K562 (cell line): ENCODE data around the gene SCN7A. TPM values are rescaled to one million over a fixed set of nuclear protein-coding genes. Genes with fewer than 3 reads are reported as not detected.

Experiments used
- ATAC-seq: fragments of 200-7000 bp; cut with Tn5 transposase; 3 replicates; pipeline ENCODE4 v1.9.1; 2020; ENCODE audit warnings: moderate library complexity
- BruUV-seq: library from RNA; stranded (reverse); fragments of 400-500 nt; replicated peaks from 2 replicates; lab custom pipeline; 2021; lab: Mats Ljungman, UMichigan
- CTCF ChIA-PET: fragments of 300-600 bp; formaldehyde crosslinking; extraction: SDS; loops from one replicate; lab custom pipeline; 2021; ENCODE audit warnings: low intra/inter-chr PET ratio; lab: Yijun Ruan, JAX
- POLR2A ChIA-PET: fragments of 300-600, 350-650 bp; sonication (Branson Sonifier 250); formaldehyde crosslinking; extraction: SDS; loops from one replicate; lab custom pipeline; 2021; ENCODE audit warnings: antibody characterized with exemption, inconsistent platforms; lab: Yijun Ruan, JAX
- DNase-seq, 4 experiments: peaks; one replicate each; pipeline versions ENCODE4 v3.0.0 to v3.0.0-alpha.2; 2011 to 2018; ENCODE audit warnings: low spot score in 3 of 4, mixed read lengths in 3 of 4; ENCODE audit errors: extremely low read depth in 1 of 4
- FAIRE-seq: peaks from 2 replicates; lab custom pipeline; 2011; peaks lifted over from hg19 to GRCh38; lab: Jason Lieb, UNC
- H2AFZ ChIP-seq: 2 replicates; pipeline ENCODE4 v1.6.0; 2011; ENCODE audit warnings: low read depth, low read length, control low read depth, inconsistent platforms
- H3K27ac ChIP-seq: fragments of 200-600 bp; 3 replicates; pipeline ENCODE4 v1.8.0; 2011; ENCODE audit warnings: low read depth, mild to moderate bottlenecking, control low read depth, inconsistent platforms, low read length, moderate library complexity, mixed read lengths; ENCODE audit errors: extremely low read depth
- H3K27me3 ChIP-seq, 2 experiments: fragments of 300-600 bp in 1 of 2; 2 replicates in 1 of 2; 3 replicates in 1 of 2; pipeline versions ENCODE4 v1.6.0 to v1.8.0; 2011; ENCODE audit warnings: inconsistent platforms in 2 of 2, low read length in 2 of 2, mild to moderate bottlenecking in 1 of 2, mixed read lengths in 1 of 2, moderate library complexity in 1 of 2; ENCODE audit not compliant: control insufficient read depth in 2 of 2, insufficient read depth in 2 of 2
- H3K36me3 ChIP-seq: fragments of 300-600 bp; 3 replicates; pipeline ENCODE4 v1.8.0; 2011; ENCODE audit warnings: mild to moderate bottlenecking, low read length, inconsistent platforms; ENCODE audit not compliant: control insufficient read depth, insufficient read depth
- H3K4me1 ChIP-seq, 2 experiments: fragments of 200-600 bp in 1 of 2; replicated peaks in 1 of 2; 2 replicates in 1 of 2; 3 replicates in 1 of 2; pipeline versions ENCODE4 v1.5.1 to v1.8.0; 2011; ENCODE audit warnings: inconsistent platforms in 2 of 2, low read length in 2 of 2, mild to moderate bottlenecking in 1 of 2, mixed read lengths in 1 of 2, moderate library complexity in 1 of 2; ENCODE audit not compliant: control insufficient read depth in 2 of 2, insufficient read depth in 2 of 2
- H3K4me2 ChIP-seq: 2 replicates; pipeline ENCODE4 v1.6.1; 2011; ENCODE audit warnings: low read length, control low read depth, inconsistent platforms, mixed read lengths; ENCODE audit not compliant: insufficient read depth
- H3K4me3 ChIP-seq: fragments of 200-600 bp; sonication (generic), shearing (Covaris generic); 2 replicates; pipeline ENCODE4 v1.5.1; 2016; ENCODE audit warnings: control low read depth, inconsistent platforms
- H3K79me2 ChIP-seq: fragments of 200-600 bp; 3 replicates; pipeline ENCODE4 v1.8.0; 2011; ENCODE audit warnings: low read length, inconsistent platforms; ENCODE audit not compliant: control insufficient read depth, insufficient read depth
- H3K9ac ChIP-seq, 2 experiments: 2 replicates each; pipeline versions ENCODE4 v1.6.0 to v1.6.1; 2011; ENCODE audit warnings: low read depth in 2 of 2, low read length in 2 of 2, control low read depth in 1 of 2, inconsistent platforms in 1 of 2, mild to moderate bottlenecking in 1 of 2, mixed read lengths in 1 of 2; ENCODE audit not compliant: insufficient read depth in 1 of 2
- H3K9me1 ChIP-seq: one replicate; pipeline ENCODE4 v1.6.0; 2011; ENCODE audit warnings: inconsistent platforms, mild to moderate bottlenecking, low read length, moderate library complexity; ENCODE audit not compliant: control insufficient read depth, insufficient read depth
- H3K9me3 ChIP-seq: replicated peaks from 2 replicates; pipeline ENCODE4 v1.5.1; 2011; ENCODE audit warnings: low read depth, low read length, inconsistent platforms; ENCODE audit not compliant: control insufficient read depth, insufficient read depth
- H4K20me1 ChIP-seq: replicated peaks from 2 replicates; pipeline ENCODE4 v1.6.1; 2011; ENCODE audit warnings: low read length, inconsistent platforms, mixed read lengths; ENCODE audit not compliant: control insufficient read depth, insufficient read depth
- CBFA2T2 ChIP-seq: fragments of 450-650 bp; conservative IDR thresholded peaks from 2 replicates; pipeline ENCODE4 v1.6.1; 2017; ENCODE audit warnings: mild to moderate bottlenecking
- E2F1 ChIP-seq: sonication (generic); formaldehyde crosslinking; IDR thresholded peaks from 2 replicates; pipeline ENCODE4 v1.8.1; 2023; ENCODE audit warnings: mild to moderate bottlenecking, missing genetic modification reagents, moderate library complexity
- FOXJ2 ChIP-seq: fragments of 200-800 bp; sonication (Bioruptor generic); IDR thresholded peaks from 2 replicates; pipeline ENCODE4 v1.6.1; 2016; ENCODE audit warnings: missing genetic modification characterization, missing compliant biosample characterization
- HLTF ChIP-seq: fragments of 450-650 bp; IDR thresholded peaks from 2 replicates; pipeline ENCODE4 v1.6.1; 2016
- HOMEZ ChIP-seq: fragments of 250-450 bp; sonication (Bioruptor Pico); IDR thresholded peaks from 2 replicates; pipeline ENCODE4 v1.4.0; 2020; ENCODE audit warnings: mild to moderate bottlenecking, moderate library complexity
- KLF10 ChIP-seq: fragments of 250-450 bp; sonication (Bioruptor Pico); IDR thresholded peaks from 2 replicates; pipeline ENCODE4 v1.6.1; 2021; ENCODE audit warnings: matching md5 sums
- NFE2 ChIP-seq: IDR thresholded peaks from 2 replicates; pipeline ENCODE4 v1.6.1; 2014; ENCODE audit warnings: antibody characterized with exemption, low read depth
- POLR2A ChIP-seq: fragments of 450-650 bp; conservative IDR thresholded peaks from 2 replicates; pipeline ENCODE4 v1.6.1; 2016
- SAP30 ChIP-seq: fragments of 200-600 bp; sonication (generic); IDR thresholded peaks from 2 replicates; pipeline ENCODE4 v1.6.1; 2012; ENCODE audit warnings: borderline replicate concordance, low read depth, mild to moderate bottlenecking, moderate library complexity, low read length, control low read depth, inconsistent platforms; ENCODE audit not compliant: insufficient read depth, poor library complexity, severe bottlenecking
- SMARCE1 ChIP-seq: fragments of 450-650 bp; IDR thresholded peaks from 2 replicates; pipeline ENCODE4 v1.7.1; 2016; ENCODE audit warnings: mild to moderate bottlenecking
- TCF7 ChIP-seq: sonication (generic); IDR thresholded peaks from 2 replicates; pipeline ENCODE4 v1.6.1; 2016; ENCODE audit warnings: antibody characterized with exemption, borderline replicate concordance
- TEAD4 ChIP-seq, 2 experiments: sonication (generic) in 1 of 2; formaldehyde crosslinking in 1 of 2; IDR thresholded peaks; 2 replicates each; pipeline versions ENCODE4 v1.6.1 to v1.8.0; 2012 to 2022; ENCODE audit warnings: borderline replicate concordance in 1 of 2, inconsistent platforms in 1 of 2, low read length in 1 of 2, mild to moderate bottlenecking in 1 of 2, missing genetic modification reagents in 1 of 2
- THAP12 ChIP-seq: fragments of 250-450 bp; sonication (Bioruptor Pico); IDR thresholded peaks from 2 replicates; pipeline ENCODE4 v1.9.0; 2021; ENCODE audit warnings: mild to moderate bottlenecking, inconsistent platforms
- ZC3H4 ChIP-seq: sonication (generic); formaldehyde crosslinking; IDR thresholded peaks from 2 replicates; pipeline ENCODE4 v1.9.0; 2021; ENCODE audit warnings: missing genetic modification reagents, borderline replicate concordance
- ZNF561 ChIP-seq: fragments of 450-650 bp; formaldehyde crosslinking; conservative IDR thresholded peaks from 2 replicates; pipeline ENCODE4 v1.4.0; 2020; ENCODE audit warnings: mild to moderate bottlenecking, moderate library complexity
- ZNF589 ChIP-seq: fragments of 200-800 bp; sonication (Bioruptor generic); IDR thresholded peaks from 2 replicates; pipeline ENCODE4 v1.6.1; 2016; ENCODE audit warnings: low read depth, missing genetic modification characterization, missing compliant biosample characterization
- WGBS: fragments of 100-300 bp; shearing (Covaris generic); methylation state at CpG from one replicate; pipeline ENCODE4 v1.1.6; 2016; ENCODE audit warnings: low coverage, mixed read lengths; ENCODE audit not compliant: insufficient coverage; ENCODE audit errors: missing lambda C conversion rate; 5-methylcytosine and 5-hydroxymethylcytosine counted together
- in situ Hi-C: fragments of 300-500 bp; cut with MboI; formaldehyde crosslinking; loops from 4 replicates; pipeline ENCODE4 v1.15.0; 2018; ENCODE audit warnings: inconsistent platforms, mixed read lengths
- intact Hi-C: fragments of 100-400 bp; cut with micrococcal nuclease; formaldehyde crosslinking; loops from 2 replicates; pipeline ENCODE4 v1.14.2; 2022
- polyA plus RNA-seq, 8 experiments: library from polyadenylated mRNA; depleted of rRNA in 4 of 8; stranded (reverse) in 5 of 8; unstranded in 3 of 8; fragments of >200 nt; fragmentation: Nextera tagmentation in 2 of 8; fragmentation: Illumina TruSeq in 1 of 8; extraction: Ambion mirVana in 2 of 8; extraction: Trizol in 1 of 8; gene quantifications; 2 replicates each; pipeline versions ENCODE4 v1.2.1 to v1.2.3, GENCODE V29; 2011 to 2014; ENCODE audit warnings: inconsistent platforms in 1 of 8, missing spikeins in 1 of 8
- total RNA-seq, 7 experiments: library from RNA; depleted of rRNA in 6 of 7; stranded (reverse); fragments of >200 nt in 6 of 7; fragmentation: Illumina TruSeq in 2 of 7; extraction: Trizol in 2 of 7; gene quantifications; 2 replicates each; pipeline versions ENCODE4 v1.2.1 to v1.2.3, GENCODE V29; 2011 to 2021; ENCODE audit warnings: low replicate concordance in 1 of 7
- TF ChIP-seq, protein P1 (sequence below): fragments of 200-800 bp; sonication (Bioruptor generic); IDR thresholded peaks from 2 replicates; pipeline ENCODE4 v1.6.1; 2017; ENCODE audit warnings: missing genetic modification characterization, missing compliant biosample characterization

The SCN7A gene
- total and polyA plus RNA-seq, 9 of the 15 experiments (the other 6 are each of a cell fraction or from before 2014, with no cell fraction given): under 0.01 to 0.05 (median 0.03) TPM; not detected in 3

DNA sequence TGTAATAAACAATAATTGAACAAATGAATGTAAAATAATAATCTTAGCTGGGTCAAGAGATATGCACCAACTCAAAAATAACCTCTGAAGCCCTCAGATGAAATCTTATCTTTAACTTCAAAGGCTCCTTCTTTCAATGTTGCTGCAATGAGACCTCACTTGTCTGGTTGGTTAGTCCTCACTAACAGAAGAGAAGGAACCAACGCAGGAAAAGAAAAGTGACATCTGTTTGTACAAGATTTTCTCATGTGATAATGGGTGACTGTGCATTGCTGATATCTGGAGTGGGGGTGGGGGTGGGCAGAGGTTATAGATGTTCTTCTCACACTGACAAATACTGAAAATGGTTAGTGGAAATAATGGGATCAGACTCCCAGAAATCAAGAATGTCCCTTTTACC lies 2.6 kb downstream of the SCN7A start:
- Histone ChIP-seq H3K4me1 (peaks cover 0 to 9% of the 10 kb centered on the region in 2 experiments; a peak in 3 of 5 replicates), H3K27me3 (peaks cover 0 to 4% of the 10 kb centered on the region in 2 experiments; a peak in 1 of 5 replicates), H3K9me3 (no peaks in the 10 kb centered on the region), H3K79me2 (no peaks in the 10 kb centered on the region), H3K9me1 (no peaks in the 10 kb centered on the region), H3K27ac (no peak overlapping the region), H3K4me2 (no peak overlapping the region; the same call in 1 of the 2 replicates), H3K9ac (no peak overlapping the region), H3K36me3 (no peaks in the 10 kb centered on the region), H2AFZ (no peak overlapping the region), H3K4me3 (no peak overlapping the region), H4K20me1 (no peaks in the 10 kb centered on the region)
- WGBS: 0% methylated on average over 1 of the region's 1 CpG
- ChIA-PET POLR2A (interaction anchor here (1.0 kb wide), 1 partner anchor 19 kb away, joined by 3 read pairs; no protein-coding TSS in a partner anchor), CTCF (no interaction called here)
- DNase-seq: no peak
- no peak for FAIRE-seq
- intact Hi-C loops (no loop called here), in situ Hi-C loops (no loop called here)
- BruUV-seq: no TSS peak
- ATAC-seq: no peak
- TF ChIP-seq ZNF561 (CRISPR knock-in tag) (no peak), HLTF (no peak), POLR2A (no peak), E2F1 (no peak), TEAD4 (IDR thresholded peaks at IDR 0.05; ENCODE audit: low read length) (peak; percentile 29; the same call in 1 of the 2 replicates), TEAD4 (CRISPR knock-in tag; IDR thresholded peaks at IDR 0.05; ENCODE audit: borderline replicate concordance) (no peak), CBFA2T2 (no peak), ZNF589 (CRISPR knock-in tag) (no peak), FOXJ2 (tag) (0 out of 2 replicates have a peak, but pooled peaks have one; percentile 18), KLF10 (CRISPR knock-in tag) (no peak), SAP30 (no peak), ZC3H4 (CRISPR knock-in tag) (no peak), NFE2 (0 out of 2 replicates have a peak, but pooled peaks have one; percentile 10), SMARCE1 (peak; percentile 36; the same call in 1 of the 2 replicates), THAP12 (CRISPR knock-in tag) (no peak), HOMEZ (CRISPR knock-in tag) (no peak), TCF7 (no peak)
- TF ChIP-seq, protein P1, sequence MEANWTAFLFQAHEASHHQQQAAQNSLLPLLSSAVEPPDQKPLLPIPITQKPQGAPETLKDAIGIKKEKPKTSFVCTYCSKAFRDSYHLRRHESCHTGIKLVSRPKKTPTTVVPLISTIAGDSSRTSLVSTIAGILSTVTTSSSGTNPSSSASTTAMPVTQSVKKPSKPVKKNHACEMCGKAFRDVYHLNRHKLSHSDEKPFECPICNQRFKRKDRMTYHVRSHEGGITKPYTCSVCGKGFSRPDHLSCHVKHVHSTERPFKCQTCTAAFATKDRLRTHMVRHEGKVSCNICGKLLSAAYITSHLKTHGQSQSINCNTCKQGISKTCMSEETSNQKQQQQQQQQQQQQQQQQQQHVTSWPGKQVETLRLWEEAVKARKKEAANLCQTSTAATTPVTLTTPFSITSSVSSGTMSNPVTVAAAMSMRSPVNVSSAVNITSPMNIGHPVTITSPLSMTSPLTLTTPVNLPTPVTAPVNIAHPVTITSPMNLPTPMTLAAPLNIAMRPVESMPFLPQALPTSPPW (CRISPR knock-in tag): no peak; the same call in 1 of the 2 replicates
